Stimulated activated CD4-positive, alpha-beta T cell treated with anti-CD3 and anti-CD28 coated beads, Interleukin-12 subunit alpha, Interleukin-12 subunit beta, amount 100 ng/mL, for 4 hours (primary cell): ENCODE data around the gene RPS6KA2.

Experiments
- DNase-seq: peaks from one replicate; pipeline ENCODE4 v3.0.0-alpha.2; 2020

RPS6KA2 gene

GRCh38 chr6:166478782-166479592 is 148.1 kb downstream of the RPS6KA2 start:
- no peak for DNase-seq

GRCh38 chr6:166477647-166478365 is 149.2 kb downstream of the RPS6KA2 start:
- no peak for DNase-seq

GRCh38 chr6:166476634-166477215 is 150.3 kb downstream of the RPS6KA2 start:
- DNase-seq = no peak

GRCh38 chr6:166476061-166476591 is 150.9 kb downstream of the RPS6KA2 start:
- DNase-seq = no peak

- no peak for DNase-seq
Measured at GRCh38 chr6:166474721-166475565, 152.1 kb downstream of the RPS6KA2 start.

- no peak for DNase-seq
Measured at GRCh38 chr6:166473886-166474571, 153.0 kb downstream of the RPS6KA2 start.

- no peak for DNase-seq
Measured at GRCh38 chr6:166472636-166473035, 154.4 kb downstream of the RPS6KA2 start.

- DNase-seq = no peak
Measured at GRCh38 chr6:166471797-166472260, 155.2 kb downstream of the RPS6KA2 start.

GRCh38 chr6:166470863-166471410 is 156.1 kb downstream of the RPS6KA2 start:
- DNase-seq = no peak

GRCh38 chr6:166470029-166470862 is 156.8 kb downstream of the RPS6KA2 start:
- DNase-seq = no peak

GRCh38 chr6:166469426-166469961 is 157.6 kb downstream of the RPS6KA2 start:
- DNase-seq = no peak

- DNase-seq = no peak
Measured at GRCh38 chr6:166467436-166468000, 159.5 kb downstream of the RPS6KA2 start.

- no peak for DNase-seq
Measured at GRCh38 chr6:166466178-166467122, 160.6 kb downstream of the RPS6KA2 start.

- DNase-seq = no peak
Measured at GRCh38 chr6:166465671-166466087, 161.4 kb downstream of the RPS6KA2 start.

- no peak for DNase-seq
Measured at GRCh38 chr6:166465003-166465399, 162.1 kb downstream of the RPS6KA2 start.

GRCh38 chr6:166464068-166465002 is 162.7 kb downstream of the RPS6KA2 start:
- no peak for DNase-seq

- DNase-seq = no peak
Measured at GRCh38 chr6:166463359-166464067, 163.5 kb downstream of the RPS6KA2 start.
